KG1 (cell line): ENCODE measurements around the gene CHCHD6.

Source experiments
- DNase-seq: peaks from one replicate; lab custom pipeline; 2025; lab: John Stamatoyannopoulos, UW

The CHCHD6 gene

DNA sequence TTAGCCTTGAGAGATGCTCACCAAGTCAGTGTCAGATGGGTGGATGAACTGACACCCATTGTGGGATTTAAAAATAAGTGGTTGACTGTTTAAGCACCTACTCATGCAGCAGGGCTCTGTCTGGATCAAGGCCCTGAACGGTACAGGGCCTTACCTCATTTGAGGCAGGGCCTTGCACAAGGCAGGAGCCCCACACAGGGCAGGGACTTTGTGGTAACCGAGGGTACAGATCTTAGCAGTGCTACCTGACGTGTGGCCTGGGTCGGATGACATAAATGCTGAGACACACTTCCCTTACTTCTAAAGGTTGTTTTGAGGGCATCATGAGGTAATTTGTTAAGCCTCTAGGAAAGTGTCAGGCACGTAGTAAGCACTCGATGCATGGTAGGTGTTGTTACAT, 219.4 kb downstream of the CHCHD6 start:
- DNase-seq, result no peak

GRCh38 chr3:126923895-126924294, 219.9 kb downstream of the CHCHD6 start:
- no peak for DNase-seq

GRCh38 chr3:126924458-126924857, 220.4 kb downstream of the CHCHD6 start:
- no peak for DNase-seq

GRCh38 chr3:126925411-126926171, 221.6 kb downstream of the CHCHD6 start:
- no peak for DNase-seq

GRCh38 chr3:126926684-126927400, 222.8 kb downstream of the CHCHD6 start:
- no peak for DNase-seq

DNA sequence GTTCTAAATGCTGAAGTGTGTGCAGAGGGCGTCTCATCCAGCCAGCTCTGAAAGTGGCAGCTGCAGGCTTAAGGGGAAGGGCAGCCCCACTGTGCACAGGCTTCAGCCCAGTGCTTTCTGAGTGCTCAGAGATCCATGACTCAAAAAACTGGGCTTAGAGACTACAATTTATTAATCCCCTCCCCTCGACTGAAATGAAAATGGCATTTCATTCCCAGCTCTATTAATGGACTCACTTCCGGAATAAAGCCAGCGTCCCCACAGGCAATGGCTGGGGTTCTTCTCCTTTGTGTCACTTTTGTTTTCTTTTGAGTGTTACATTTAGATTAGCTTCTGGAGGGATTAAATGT, 223.3 kb downstream of the CHCHD6 start:
- DNase-seq, result no peak

DNA sequence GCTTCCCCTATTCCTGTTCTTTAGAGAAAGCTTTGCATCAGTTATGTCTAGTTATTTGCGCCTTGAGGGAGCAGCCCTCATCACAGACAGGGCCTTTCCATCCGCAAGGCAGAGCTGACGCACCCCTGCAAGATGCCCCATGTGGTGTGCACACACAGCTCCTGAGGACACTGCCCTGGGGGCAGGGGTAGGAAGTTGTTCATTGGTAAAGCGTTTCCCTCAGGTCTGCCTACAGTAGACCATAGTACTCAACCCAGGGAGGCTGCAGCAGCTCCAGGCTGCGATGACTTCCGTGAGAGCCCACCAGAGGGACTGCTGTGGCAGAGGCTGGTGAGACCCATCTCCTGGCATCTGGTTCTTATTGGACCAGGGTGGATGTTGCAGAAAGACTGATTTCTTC, 223.8 kb downstream of the CHCHD6 start:
- no peak for DNase-seq

GRCh38 chr3:126928921-126929474, 225.0 kb downstream of the CHCHD6 start:
- DNase-seq, result no peak

DNA sequence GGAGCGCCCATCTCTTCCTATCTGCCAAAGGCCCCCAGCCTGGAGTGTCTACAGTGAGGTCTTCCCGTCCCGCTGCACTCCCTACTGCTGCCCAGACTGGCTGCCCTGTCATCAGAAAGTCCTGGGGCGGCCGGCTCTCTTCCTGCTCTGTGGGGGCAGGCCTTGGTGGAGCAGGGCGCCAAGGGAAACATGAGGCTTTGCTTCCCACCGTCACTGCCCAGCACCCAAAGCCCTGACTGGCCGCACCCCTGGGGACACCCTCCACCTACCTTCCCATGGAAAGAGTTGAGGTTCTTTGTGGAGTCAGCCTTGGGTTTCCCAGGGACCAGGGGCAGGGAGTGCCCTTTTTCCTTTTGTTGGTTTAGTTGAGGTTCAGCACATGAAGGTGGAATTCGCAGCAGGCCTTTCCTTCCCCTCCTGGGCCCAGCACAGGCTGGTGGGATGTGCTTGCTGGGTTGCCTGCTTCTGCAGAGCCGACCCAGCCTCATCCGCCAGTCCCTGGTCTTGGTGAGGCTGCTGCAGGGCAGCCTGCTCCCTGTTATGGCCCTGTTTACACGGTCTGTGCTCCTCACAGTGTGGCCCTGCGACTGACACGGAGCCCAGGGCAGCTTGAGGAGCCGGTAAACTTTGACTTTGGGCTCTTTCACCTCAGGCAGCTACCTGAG, 227.0 kb downstream of the CHCHD6 start:
- no peak for DNase-seq

- no peak for DNase-seq
Measured at GRCh38 chr3:126931806-126932187, 227.8 kb downstream of the CHCHD6 start.

DNA sequence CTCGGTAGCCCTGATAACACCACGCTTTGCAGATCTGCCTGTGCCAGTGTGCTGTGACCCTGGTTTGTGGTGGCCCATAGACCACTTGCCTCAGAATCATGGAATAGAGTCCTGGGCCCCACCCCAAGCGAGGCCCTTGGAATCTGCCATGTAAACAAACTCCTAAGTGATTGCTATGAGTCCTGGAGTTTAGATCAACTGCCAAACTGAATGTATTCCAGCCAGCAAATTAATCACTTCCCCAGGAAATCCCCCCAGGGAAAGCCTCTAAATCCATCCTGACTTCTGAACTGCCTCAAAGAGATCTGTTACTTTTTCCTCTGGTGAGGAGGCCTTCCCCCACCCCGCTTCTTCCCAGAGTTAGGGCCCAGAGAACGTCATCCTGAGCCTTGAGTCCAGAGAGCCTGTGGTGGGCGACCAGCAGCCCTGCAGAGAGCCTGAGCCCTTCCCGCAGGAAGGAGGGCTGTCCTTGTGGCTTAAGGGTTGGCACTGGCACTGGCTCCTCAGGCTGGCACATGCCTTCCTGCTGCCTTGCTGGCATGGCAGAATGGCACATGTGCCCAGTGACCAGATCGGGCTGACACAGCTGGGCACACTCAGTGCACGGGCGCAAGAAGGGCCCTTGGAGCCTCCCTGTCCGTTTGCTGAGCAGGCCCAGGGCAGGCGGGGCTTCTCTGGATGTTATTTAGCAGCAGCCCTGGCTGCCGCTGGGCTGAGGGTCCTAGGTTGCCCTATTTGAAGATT, 228.3 kb downstream of the CHCHD6 start:
- no peak for DNase-seq

DNA sequence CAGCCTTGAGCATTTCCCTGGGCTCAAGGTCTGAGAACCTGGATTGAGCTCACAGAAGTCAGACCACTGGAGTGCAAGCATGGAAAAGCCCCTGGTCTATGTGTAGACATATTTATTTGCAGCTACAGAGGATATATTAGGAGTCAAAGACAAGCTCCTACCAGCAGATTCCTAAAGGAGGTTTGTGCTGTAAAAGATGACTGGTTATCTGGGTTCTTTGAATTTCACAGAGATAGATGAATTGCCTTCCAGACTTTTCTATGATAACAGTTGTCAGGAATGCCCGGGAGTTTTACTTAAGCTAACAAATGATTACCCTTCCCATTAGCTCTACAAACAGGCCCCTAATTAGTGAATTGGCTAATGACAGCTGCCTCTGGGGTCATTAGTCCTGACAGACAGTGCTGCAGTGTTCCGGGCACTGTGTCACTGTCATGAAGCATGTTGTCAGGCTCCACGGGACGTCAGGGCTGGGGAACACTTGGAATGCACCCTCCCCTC, 230.0 kb downstream of the CHCHD6 start:
- DNase-seq, result no peak

DNA sequence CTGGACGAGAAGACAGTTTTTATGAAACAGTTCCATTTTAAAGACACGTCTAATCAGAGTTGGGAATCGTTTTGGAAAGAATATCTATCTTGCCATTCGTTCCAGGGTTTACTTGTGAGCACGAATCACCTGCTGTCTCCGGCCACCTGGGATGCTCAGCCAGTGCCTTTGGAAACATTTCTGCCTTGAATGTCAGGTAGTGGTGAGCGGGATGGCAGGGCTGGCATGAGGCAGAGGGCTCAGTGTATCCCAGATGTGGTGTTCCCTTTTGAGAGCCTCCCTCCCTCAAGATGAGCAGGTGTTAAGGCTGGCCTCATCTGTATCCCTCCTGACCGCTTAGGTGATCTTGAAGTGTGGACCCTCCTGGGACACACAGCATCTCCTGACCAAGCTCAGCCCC, 231.0 kb downstream of the CHCHD6 start:
- DNase-seq, result no peak

DNA sequence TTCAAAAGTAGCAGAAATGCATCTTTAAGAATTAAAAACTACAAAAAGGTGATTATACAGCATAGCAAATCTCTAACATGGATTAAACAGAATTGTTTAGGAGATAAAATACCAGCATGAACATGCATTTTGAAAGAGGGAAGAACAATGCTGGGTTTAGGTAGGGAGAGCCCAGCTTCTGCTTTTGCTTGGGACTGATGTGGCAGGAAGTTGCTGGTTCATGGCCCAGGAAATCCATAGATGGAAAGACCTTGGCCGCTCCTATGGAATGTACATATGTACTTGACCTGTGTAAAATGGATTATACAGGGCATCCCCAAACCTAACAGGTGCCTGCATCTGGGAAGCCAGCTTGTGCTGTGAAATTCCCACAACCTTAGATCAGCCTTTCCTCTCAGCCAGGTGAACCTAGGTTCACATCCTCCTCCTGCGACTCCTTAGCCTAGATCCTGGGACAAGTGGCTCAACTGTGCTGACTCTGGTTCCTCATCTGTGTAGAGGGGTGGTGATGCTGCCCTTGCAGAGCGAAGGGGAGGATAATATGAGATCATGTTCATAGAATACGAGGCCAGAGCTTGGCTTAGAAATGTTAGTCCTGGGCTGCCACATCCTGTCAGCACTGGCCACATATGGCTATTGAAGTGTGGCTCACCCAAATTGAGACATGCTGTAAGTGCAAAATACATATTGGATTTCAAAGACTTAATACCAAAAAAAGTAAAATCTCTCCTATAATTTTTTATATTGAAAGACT, 231.9 kb downstream of the CHCHD6 start:
- no peak for DNase-seq

DNA sequence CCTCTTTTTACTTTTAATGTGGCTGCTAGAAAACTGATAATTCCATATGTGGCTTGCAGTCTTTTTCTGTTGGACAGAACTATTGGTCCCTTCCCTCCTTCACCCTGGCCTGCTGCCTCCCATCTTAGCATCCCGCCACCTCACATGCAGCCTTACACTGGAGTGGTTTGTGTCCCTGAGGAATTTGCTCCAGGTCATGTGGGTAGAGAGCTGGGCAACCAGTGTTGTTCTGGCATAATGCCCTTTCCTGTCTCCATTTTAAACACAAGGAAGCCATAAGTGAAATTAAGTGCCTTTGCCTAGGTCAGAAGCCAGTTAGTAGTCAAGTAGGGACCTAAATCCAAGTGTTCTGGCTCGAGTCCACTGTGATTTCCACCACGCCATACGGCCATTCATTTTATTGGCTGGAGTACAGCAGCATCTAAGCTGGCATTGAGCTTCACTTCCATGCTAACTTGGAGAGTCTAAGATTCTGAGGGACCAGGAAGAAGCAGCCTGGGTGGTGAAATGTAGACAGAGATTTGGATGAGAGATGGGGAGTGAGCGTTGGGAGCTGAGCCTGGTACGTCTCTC, 232.9 kb downstream of the CHCHD6 start:
- DNase-seq, result no peak

DNA sequence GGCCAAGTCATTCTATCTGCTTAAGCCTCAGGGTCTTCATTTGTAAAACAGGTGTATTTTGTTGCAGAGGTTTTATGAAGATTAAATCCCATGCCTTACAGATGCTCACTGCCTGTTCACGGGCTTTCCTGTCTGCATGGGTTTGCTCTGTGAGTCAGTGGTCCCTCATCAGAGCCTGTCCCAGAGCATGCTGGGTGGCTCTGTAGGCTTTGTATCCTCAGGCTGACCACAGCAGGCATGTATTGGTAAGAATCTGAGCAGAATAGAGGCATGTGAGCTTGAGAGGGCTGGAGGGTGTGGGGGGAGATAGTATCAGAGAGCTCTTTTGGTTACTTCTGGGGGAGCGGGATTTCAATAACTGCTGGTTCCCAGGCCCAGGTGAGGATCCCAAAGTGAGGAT, 233.5 kb downstream of the CHCHD6 start:
- DNase-seq, result no peak

DNA sequence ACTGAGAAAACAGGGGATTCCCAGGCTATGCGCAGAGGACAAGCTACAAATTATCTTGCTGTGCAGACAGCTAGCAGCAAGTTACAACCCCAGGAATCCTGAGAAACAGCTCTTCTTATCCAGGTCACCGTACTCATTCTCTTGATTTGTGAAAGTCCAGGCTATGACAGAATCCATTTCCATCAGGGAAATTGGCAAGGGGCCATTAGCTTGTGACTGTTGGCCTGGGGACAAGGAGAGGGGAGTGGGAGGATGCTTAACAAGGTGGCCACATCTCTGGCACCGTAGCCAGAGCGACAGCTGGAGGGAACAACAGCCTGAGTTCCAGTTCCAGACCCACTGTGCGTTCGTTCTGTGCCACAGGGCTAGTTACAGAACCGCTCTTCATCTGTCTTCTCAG, 233.9 kb downstream of the CHCHD6 start:
- DNase-seq, result no peak

- no peak for DNase-seq
Measured at GRCh38 chr3:126938520-126939337, 234.7 kb downstream of the CHCHD6 start.

GRCh38 chr3:126939338-126939718, 235.3 kb downstream of the CHCHD6 start:
- no peak for DNase-seq

DNA sequence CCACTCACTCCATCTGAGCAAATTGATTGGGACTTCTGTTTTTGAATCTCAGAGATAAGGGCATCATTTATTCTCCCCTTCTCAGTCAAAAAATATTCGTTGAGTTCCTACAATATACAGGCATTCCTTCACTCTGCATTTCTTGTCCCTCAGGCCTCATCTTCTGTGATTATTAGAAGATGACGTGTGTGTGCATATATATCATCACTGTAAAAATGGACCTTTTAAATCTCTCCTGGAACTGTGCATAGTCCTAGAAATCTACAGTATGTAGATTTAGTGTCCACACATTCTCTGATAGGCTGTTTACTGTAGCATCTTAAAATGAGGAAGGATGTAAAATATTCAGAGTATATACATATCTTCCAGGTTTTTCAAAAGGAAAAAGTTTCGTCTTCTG, 235.7 kb downstream of the CHCHD6 start:
- no peak for DNase-seq
